NCI-H146 treated with DMSO at 0.1 percent for 48 hours (cell line): Measurements from ENCODE around the gene FRG2.
"Not testable (repeated sequence)": the region's sequence is repeated elsewhere in the genome, so short reads cannot be mapped to it uniquely, and the experiment has no call there.

ENCODE experiments used
- DNase-seq: peaks from one replicate; lab custom pipeline; 2025; ENCODE audit not compliant: unreplicated experiment; lab: John Stamatoyannopoulos, UW

FRG2 gene

GRCh38 chr4:190027156-190027555, at the start of gene FRG2:
TSS of gene FRG2 (minus strand) at chr4:190027256. CDS start at chr4:190027204, 52 bp downstream.
- DNase-seq = not testable (repeated sequence)

GRCh38 chr4:190068351-190068750, 41.3 kb upstream of the FRG2 start:
- not testable (repeated sequence) for DNase-seq

GRCh38 chr4:190064805-190065204, 37.7 kb upstream of the FRG2 start:
- DNase-seq = not testable (repeated sequence)

- not testable (repeated sequence) for DNase-seq
Observed at GRCh38 chr4:190064342-190064741, 37.3 kb upstream of the FRG2 start, which contains the start of gene DBET. TSS of gene DBET (plus strand) at chr4:190064502.

- not testable (repeated sequence) for DNase-seq
Observed at GRCh38 chr4:190058997-190059396, 31.9 kb upstream of the FRG2 start.

GRCh38 chr4:190049378-190050239, 22.6 kb upstream of the FRG2 start:
- not testable (repeated sequence) for DNase-seq

GRCh38 chr4:190047627-190048026, 20.6 kb upstream of the FRG2 start:
- not testable (repeated sequence) for DNase-seq

GRCh38 chr4:190040873-190041272, 13.8 kb upstream of the FRG2 start:
- DNase-seq = not testable (repeated sequence)

- DNase-seq = not testable (repeated sequence)
Observed at GRCh38 chr4:190037704-190038388, 10.8 kb upstream of the FRG2 start.

- DNase-seq = not testable (repeated sequence)
Observed at GRCh38 chr4:190031264-190031663, 4.2 kb upstream of the FRG2 start.

GRCh38 chr4:190022614-190023281, 4.3 kb downstream of the FRG2 start:
- not testable (repeated sequence) for DNase-seq

GRCh38 chr4:190021973-190022372, 5.1 kb downstream of the FRG2 start:
- not testable (repeated sequence) for DNase-seq

GRCh38 chr4:190020790-190021717, 6.0 kb downstream of the FRG2 start:
- no peak for DNase-seq

GRCh38 chr4:190019859-190020463, 7.1 kb downstream of the FRG2 start:
- DNase-seq = not testable (repeated sequence)

- no peak for DNase-seq
Observed at GRCh38 chr4:190019023-190019858, 7.8 kb downstream of the FRG2 start.

GRCh38 chr4:190018201-190018920, 8.7 kb downstream of the FRG2 start:
- DNase-seq = no peak

- no peak for DNase-seq
Observed at GRCh38 chr4:190017357-190018200, 9.5 kb downstream of the FRG2 start.
